ENCODE data around the gene TNS4.

TNS4 gene

DNA sequence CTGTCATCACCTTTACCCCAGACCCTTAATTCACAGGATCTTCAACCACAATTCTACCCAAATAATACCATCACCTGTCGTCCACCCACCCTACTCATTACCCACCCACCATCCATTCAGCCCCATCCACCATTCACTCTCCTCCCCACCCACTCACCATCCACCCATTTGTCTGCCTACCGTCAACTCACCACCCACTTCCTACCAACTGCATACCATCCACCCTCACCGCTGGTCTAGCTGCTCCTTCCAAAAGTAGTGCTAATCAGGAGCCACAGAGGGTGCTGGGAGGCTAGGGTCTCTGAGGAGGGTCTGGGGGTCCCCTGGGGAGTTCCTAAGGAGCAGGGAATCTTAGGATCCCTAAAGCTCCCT, 70.2 kb downstream of the TNS4 start:
- no peak for DNase-seq

DNA sequence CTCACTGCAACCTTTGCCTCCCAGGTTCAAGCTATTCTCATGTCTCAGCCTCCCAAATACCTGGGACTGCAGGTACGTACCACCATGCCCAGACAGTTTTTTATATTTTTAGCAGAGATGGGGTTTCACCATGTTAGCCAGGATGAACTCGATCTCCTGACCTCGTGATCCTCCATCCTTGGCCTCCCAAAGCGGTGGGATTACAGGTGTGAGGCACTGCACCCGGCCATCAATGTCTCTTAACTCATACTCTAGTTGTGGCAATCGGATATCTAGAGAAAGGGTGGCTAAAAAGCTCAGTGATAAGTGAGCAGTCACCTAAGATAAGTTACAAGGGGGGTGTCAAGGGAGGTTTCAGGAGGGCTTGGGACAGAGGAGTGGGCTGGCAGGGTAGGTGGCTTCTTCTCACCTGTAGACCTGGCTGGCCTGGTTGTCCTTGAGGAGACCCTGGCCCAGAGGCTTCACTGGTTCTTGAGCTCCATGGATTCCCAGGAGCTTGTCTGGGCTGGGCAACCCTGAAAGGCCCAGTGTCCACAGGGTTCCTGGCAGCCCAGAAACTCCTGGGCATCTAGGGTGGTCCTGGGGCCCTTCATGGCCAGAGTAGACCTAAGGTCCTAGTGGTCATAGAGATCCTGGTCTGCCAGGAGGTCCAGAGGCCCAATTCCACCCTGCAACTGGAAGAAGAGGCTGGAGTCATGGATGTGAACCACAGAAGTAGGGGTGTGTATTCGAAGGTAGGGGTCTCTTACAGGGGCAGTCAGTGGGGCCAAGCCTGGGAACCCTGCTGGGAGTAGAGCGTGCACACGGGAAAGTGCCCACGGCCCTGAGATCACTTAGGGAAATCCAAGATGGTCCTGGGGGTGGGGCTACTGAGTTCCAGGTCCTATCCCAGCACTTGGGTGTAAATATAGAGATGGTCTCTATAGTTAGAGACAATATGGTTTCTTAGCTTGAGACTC, 70.9 kb downstream of the TNS4 start:
- no peak for DNase-seq

DNA sequence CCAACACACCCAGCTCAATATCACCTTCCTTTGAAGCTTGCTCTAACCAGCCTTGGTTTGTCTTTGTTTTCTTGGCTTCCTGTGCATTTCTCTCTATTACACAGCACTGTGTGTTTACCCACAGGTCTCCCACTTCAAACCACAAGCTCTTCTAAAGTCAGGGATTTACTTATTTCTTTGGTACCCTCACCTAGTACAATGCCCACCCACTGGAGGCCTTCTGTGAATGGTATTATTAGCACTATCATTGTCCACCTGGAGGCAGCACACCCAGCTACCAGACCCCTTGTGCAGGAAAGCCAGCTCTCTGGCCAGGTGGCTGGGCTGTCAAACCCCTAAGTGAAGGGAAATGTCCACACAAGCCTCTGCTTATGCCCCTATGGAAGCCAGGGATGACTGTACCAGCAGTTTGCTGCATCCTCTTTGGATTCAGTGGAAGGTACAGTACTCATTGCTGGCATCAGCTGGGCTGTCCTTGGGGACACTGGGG, 74.4 kb downstream of the TNS4 start:
- DNase-seq: no peak

Measured in activated T-cell treated with anti-CD3 and anti-CD28 coated beads for 4 hours (primary cell).